GM12878 (cell line): ENCODE measurements around the gene MAMDC4. TPM values are rescaled to one million over a fixed set of nuclear protein-coding genes. Genes with fewer than 3 reads are reported as not detected.

Experiments
- ATAC-seq: fragments of 200-7000 bp; cut with Tn5 transposase; 3 replicates; pipeline ENCODE4 v1.9.1; 2020; ENCODE audit warnings: mild to moderate bottlenecking, moderate library complexity
- BruUV-seq: library from RNA; stranded (reverse); fragments of 400-500 nt; replicated peaks from 2 replicates; lab custom pipeline; 2021; lab: Mats Ljungman, UMichigan
- CTCF ChIA-PET: fragments of 300-600 bp; sonication (Branson Sonifier 250); formaldehyde crosslinking; extraction: SDS; loops from one replicate; lab custom pipeline; 2021; ENCODE audit warnings: inconsistent platforms; lab: Yijun Ruan, JAX
- POLR2A ChIA-PET: fragments of 350-600 bp; formaldehyde crosslinking; extraction: SDS; loops from one replicate; lab custom pipeline; 2021; ENCODE audit warnings: inconsistent platforms; lab: Charles Lee
- RAD21 ChIA-PET: fragments of 300-600 bp; sonication (Branson Sonifier 250); formaldehyde crosslinking; loops from one replicate; lab custom pipeline; 2023; ENCODE audit warnings: antibody characterized with exemption; ENCODE audit not compliant: unreplicated experiment; lab: Charles Lee
- SMC1A ChIA-PET: fragments of 300-600 bp; sonication (Branson Sonifier 250); formaldehyde crosslinking; loops from one replicate; lab custom pipeline; 2023; ENCODE audit not compliant: unreplicated experiment, uncharacterized antibody; lab: Charles Lee
- DNase-seq: peaks from one replicate; pipeline ENCODE4 v3.0.0-alpha.2; 2011; ENCODE audit warnings: low read depth, low spot score
- FAIRE-seq: peaks from 3 replicates; lab custom pipeline; 2011; peaks lifted over from hg19 to GRCh38; lab: Jason Lieb, UNC
- H2AFZ ChIP-seq: 2 replicates; pipeline ENCODE4 v1.6.0; 2011; ENCODE audit warnings: low read depth, low read length, control low read depth; ENCODE audit not compliant: control insufficient read depth
- H3K27ac ChIP-seq: 2 replicates; pipeline ENCODE4 v1.5.1; 2011; ENCODE audit warnings: control low read depth; ENCODE audit not compliant: control insufficient read depth, insufficient read depth
- H3K27me3 ChIP-seq, 2 experiments: replicated peaks in 1 of 2; 2 replicates each; pipeline versions ENCODE4 v1.6.0 to v1.6.1; 2011; ENCODE audit warnings: low read length in 1 of 2; ENCODE audit not compliant: control insufficient read depth in 2 of 2, insufficient read depth in 2 of 2
- H3K36me3 ChIP-seq, 2 experiments: 2 replicates each; pipeline ENCODE4 v1.5.1; 2011; ENCODE audit warnings: low read length in 1 of 2; ENCODE audit not compliant: control insufficient read depth in 2 of 2, insufficient read depth in 2 of 2
- H3K4me1 ChIP-seq: 2 replicates; pipeline ENCODE4 v1.6.1; 2011; ENCODE audit warnings: mild to moderate bottlenecking, low read length, moderate library complexity, mixed read lengths; ENCODE audit not compliant: control insufficient read depth, insufficient read depth
- H3K4me2 ChIP-seq: 2 replicates; pipeline ENCODE4 v1.6.0; 2011; ENCODE audit warnings: control low read depth; ENCODE audit not compliant: control insufficient read depth, insufficient read depth
- H3K4me3 ChIP-seq: fragments of 200-600 bp; sonication (generic); 2 replicates; pipeline ENCODE4 v1.5.1; 2016
- H3K79me2 ChIP-seq: 2 replicates; pipeline ENCODE4 v1.6.0; 2011; ENCODE audit warnings: low read length; ENCODE audit not compliant: control insufficient read depth, insufficient read depth
- H3K9ac ChIP-seq: 2 replicates; pipeline ENCODE4 v1.8.0; 2011; ENCODE audit warnings: low read length, control low read depth, mixed read lengths; ENCODE audit not compliant: control insufficient read depth, insufficient read depth
- H3K9me3 ChIP-seq: replicated peaks from 3 replicates; pipeline ENCODE4 v1.5.1; 2011; ENCODE audit warnings: mild to moderate bottlenecking, low read length; ENCODE audit not compliant: control insufficient read depth, insufficient read depth
- H4K20me1 ChIP-seq: 2 replicates; pipeline ENCODE4 v1.6.0; 2011; ENCODE audit not compliant: control insufficient read depth, insufficient read depth
- E2F8 ChIP-seq: fragments of 450-650 bp; IDR thresholded peaks from 2 replicates; pipeline ENCODE4 v1.6.1; 2018; ENCODE audit warnings: mild to moderate bottlenecking, low read depth, moderate library complexity; ENCODE audit not compliant: partially characterized antibody
- POLR2A ChIP-seq: IDR thresholded peaks from 2 replicates; pipeline ENCODE4 v1.6.1; 2011; ENCODE audit warnings: low read depth, mild to moderate bottlenecking, low read length
- WGBS: methylation state at CpG from one replicate; pipeline ENCODE4 v1.1.6; 2016; ENCODE audit warnings: low lambda C conversion rate; ENCODE audit not compliant: insufficient replicate concordance, insufficient coverage; ENCODE audit errors: missing lambda C conversion rate; 5-methylcytosine and 5-hydroxymethylcytosine counted together
- in situ Hi-C: fragments of 300-500 bp; cut with MboI; formaldehyde crosslinking; loops from 9 replicates; pipeline ENCODE4 v1.14.3; 2018; ENCODE audit warnings: mixed read lengths
- intact Hi-C: fragments of 100-400 bp; cut with micrococcal nuclease; formaldehyde crosslinking; loops from one replicate; pipeline ENCODE4 v1.14.2; 2022; ENCODE audit not compliant: unreplicated experiment
- polyA plus RNA-seq, 11 experiments: library from polyadenylated mRNA; depleted of rRNA in 4 of 11; unstranded in 6 of 11; stranded (reverse) in 5 of 11; fragments of >200 nt; fragmentation: Nextera tagmentation in 4 of 11; fragmentation: Illumina TruSeq in 1 of 11; extraction: Ambion mirVana in 4 of 11; extraction: Trizol in 1 of 11; gene quantifications; 1 replicate in 1 of 11; 2 replicates in 10 of 11; pipeline versions ENCODE4 v1.2.1 to v1.2.3, GENCODE V29; 2011 to 2016; ENCODE audit warnings: inconsistent platforms in 2 of 11, missing spikeins in 2 of 11, low read depth in 1 of 11
- total RNA-seq, 4 experiments: library from RNA; depleted of rRNA in 3 of 4; stranded (reverse); fragments of >200 nt in 3 of 4; fragmentation: Illumina TruSeq in 1 of 4; extraction: Trizol in 1 of 4; gene quantifications; 2 replicates each; pipeline versions ENCODE4 v1.2.1 to v1.2.3, GENCODE V29; 2013 to 2021

MAMDC4 gene
- total and polyA plus RNA-seq, 10 of the 15 experiments (the other 5 are each of a cell fraction or from before 2014, with no cell fraction given) = 0.22 to 5.7 (median 2.4) TPM; not detected in 1

- no peak for FAIRE-seq
- H3K4me2 ChIP-seq = no peak overlapping the region
- in situ Hi-C loops (no loop called here), intact Hi-C loops (no loop called here)
- ChIA-PET RAD21 (no interaction called here), SMC1A (no interaction called here), CTCF (no interaction called here), POLR2A (no interaction called here)
- H3K9me3 ChIP-seq = no peaks in the 10 kb centered on the region
- H3K4me3 ChIP-seq = no peak overlapping the region
- H4K20me1 ChIP-seq = no peaks in the 10 kb centered on the region
- WGBS = 89% methylated on average over 21 of the region's 21 CpGs
- DNase-seq = no peak
- H3K4me1 ChIP-seq = no peaks in the 10 kb centered on the region
- H3K9ac ChIP-seq = no peak overlapping the region
- ATAC-seq = no peak
- H3K36me3 ChIP-seq = no peaks in the 10 kb centered on the region
- no peaks in the 10 kb centered on the region for H3K27me3 ChIP-seq
- no peak overlapping the region for H2AFZ ChIP-seq
- H3K79me2 ChIP-seq = no peaks in the 10 kb centered on the region
- 0 out of 2 replicates have a peak, but pooled peaks have one; percentile 10 for TF ChIP-seq POLR2A
- no peak for TF ChIP-seq E2F8
- no TSS peak for BruUV-seq
- no peak overlapping the region for H3K27ac ChIP-seq
These were observed 15.9 kb upstream of the MAMDC4 start for GRCh38 chr9:136835932-136836904.
